Ishikawa (cell line): ENCODE data around the gene OBP2B.

Experiments
- CEBPB ChIP-seq: IDR thresholded peaks from 2 replicates; pipeline ENCODE4 v1.6.1; 2012
- CREB1 ChIP-seq: IDR thresholded peaks from 2 replicates; pipeline ENCODE4 v1.6.1; 2012; ENCODE audit warnings: low read depth
- EGR1 ChIP-seq: IDR thresholded peaks from 2 replicates; pipeline ENCODE4 v1.6.1; 2012
- EP300 ChIP-seq: IDR thresholded peaks from 2 replicates; pipeline ENCODE4 v1.6.1; 2012; ENCODE audit warnings: borderline replicate concordance
- FOXM1 ChIP-seq: IDR thresholded peaks from 2 replicates; pipeline ENCODE4 v1.6.1; 2012; ENCODE audit warnings: low read depth, borderline replicate concordance
- MAX ChIP-seq: IDR thresholded peaks from 2 replicates; pipeline ENCODE4 v1.6.1; 2012
- NFIC ChIP-seq: IDR thresholded peaks from 2 replicates; pipeline ENCODE4 v1.6.1; 2012
- RAD21 ChIP-seq: IDR thresholded peaks from 2 replicates; pipeline ENCODE4 v1.6.1; 2012; ENCODE audit warnings: low read depth
- TAF1 ChIP-seq: IDR thresholded peaks from 2 replicates; pipeline ENCODE4 v1.6.1; 2012; ENCODE audit warnings: low read depth, mild to moderate bottlenecking
- TCF12 ChIP-seq: IDR thresholded peaks from 2 replicates; pipeline ENCODE4 v1.6.1; 2012; ENCODE audit warnings: low read depth
- TEAD4 ChIP-seq: IDR thresholded peaks from 2 replicates; pipeline ENCODE4 v1.6.1; 2012
- USF1 ChIP-seq: IDR thresholded peaks from 2 replicates; pipeline ENCODE4 v1.6.1; 2012
- YY1 ChIP-seq: IDR thresholded peaks from 2 replicates; pipeline ENCODE4 v1.6.1; 2012; ENCODE audit warnings: low read depth
- ZBTB7A ChIP-seq: IDR thresholded peaks from 2 replicates; pipeline ENCODE4 v1.6.1; 2012; ENCODE audit warnings: low read depth
- TF ChIP-seq, protein P1 (sequence below): IDR thresholded peaks from 2 replicates; pipeline ENCODE4 v1.6.1; 2012; ENCODE audit warnings: low read depth, mild to moderate bottlenecking

The OBP2B gene

DNA sequence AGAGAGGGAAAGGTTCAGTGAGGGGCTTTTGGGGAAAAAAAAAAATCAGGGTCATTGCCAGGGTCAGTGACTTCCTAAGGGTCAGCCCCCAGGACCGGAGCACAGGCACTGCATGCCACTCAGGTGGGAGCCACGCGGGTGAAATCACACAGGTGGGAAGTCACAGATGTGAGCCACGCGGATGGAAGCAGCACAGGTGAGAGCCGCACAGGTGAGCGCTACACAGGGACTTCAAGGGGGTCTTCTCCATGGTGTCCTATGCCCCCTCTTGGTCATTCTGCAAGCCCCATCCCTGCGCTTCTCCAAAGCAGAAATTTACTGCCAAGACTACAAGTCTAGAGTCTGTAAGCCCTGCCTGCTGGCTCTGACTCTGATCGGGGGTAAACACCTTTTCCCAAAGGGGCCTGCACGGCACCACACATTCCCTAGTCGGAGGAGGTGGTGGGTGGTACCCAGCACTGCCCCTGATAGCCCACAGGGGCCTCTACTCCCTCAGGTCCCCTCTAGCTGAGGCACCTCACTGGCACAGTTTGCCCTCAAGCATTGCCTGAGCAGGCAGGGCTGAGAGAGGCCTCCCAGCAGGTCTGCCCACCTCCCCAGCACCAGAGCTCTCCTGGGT, 18.3 kb upstream of the OBP2B start:
- TF ChIP-seq RAD21: no peak
- no peak for TF ChIP-seq NFIC
- TF ChIP-seq EGR1: no peak
- no peak for TF ChIP-seq EP300
- no peak for TF ChIP-seq TAF1
- no peak for TF ChIP-seq ZBTB7A
- TF ChIP-seq, protein P1, sequence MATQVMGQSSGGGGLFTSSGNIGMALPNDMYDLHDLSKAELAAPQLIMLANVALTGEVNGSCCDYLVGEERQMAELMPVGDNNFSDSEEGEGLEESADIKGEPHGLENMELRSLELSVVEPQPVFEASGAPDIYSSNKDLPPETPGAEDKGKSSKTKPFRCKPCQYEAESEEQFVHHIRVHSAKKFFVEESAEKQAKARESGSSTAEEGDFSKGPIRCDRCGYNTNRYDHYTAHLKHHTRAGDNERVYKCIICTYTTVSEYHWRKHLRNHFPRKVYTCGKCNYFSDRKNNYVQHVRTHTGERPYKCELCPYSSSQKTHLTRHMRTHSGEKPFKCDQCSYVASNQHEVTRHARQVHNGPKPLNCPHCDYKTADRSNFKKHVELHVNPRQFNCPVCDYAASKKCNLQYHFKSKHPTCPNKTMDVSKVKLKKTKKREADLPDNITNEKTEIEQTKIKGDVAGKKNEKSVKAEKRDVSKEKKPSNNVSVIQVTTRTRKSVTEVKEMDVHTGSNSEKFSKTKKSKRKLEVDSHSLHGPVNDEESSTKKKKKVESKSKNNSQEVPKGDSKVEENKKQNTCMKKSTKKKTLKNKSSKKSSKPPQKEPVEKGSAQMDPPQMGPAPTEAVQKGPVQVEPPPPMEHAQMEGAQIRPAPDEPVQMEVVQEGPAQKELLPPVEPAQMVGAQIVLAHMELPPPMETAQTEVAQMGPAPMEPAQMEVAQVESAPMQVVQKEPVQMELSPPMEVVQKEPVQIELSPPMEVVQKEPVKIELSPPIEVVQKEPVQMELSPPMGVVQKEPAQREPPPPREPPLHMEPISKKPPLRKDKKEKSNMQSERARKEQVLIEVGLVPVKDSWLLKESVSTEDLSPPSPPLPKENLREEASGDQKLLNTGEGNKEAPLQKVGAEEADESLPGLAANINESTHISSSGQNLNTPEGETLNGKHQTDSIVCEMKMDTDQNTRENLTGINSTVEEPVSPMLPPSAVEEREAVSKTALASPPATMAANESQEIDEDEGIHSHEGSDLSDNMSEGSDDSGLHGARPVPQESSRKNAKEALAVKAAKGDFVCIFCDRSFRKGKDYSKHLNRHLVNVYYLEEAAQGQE: no peak
- no peak for TF ChIP-seq CREB1
- TF ChIP-seq CEBPB: no peak
- TF ChIP-seq USF1: no peak
- no peak for TF ChIP-seq MAX
- TF ChIP-seq YY1: no peak
- TF ChIP-seq FOXM1: no peak
- no peak for TF ChIP-seq TCF12
- no peak for TF ChIP-seq TEAD4

- TF ChIP-seq TEAD4: no peak
Observed at GRCh38 chr9:133226219-133227171, 17.4 kb upstream of the OBP2B start.

DNA sequence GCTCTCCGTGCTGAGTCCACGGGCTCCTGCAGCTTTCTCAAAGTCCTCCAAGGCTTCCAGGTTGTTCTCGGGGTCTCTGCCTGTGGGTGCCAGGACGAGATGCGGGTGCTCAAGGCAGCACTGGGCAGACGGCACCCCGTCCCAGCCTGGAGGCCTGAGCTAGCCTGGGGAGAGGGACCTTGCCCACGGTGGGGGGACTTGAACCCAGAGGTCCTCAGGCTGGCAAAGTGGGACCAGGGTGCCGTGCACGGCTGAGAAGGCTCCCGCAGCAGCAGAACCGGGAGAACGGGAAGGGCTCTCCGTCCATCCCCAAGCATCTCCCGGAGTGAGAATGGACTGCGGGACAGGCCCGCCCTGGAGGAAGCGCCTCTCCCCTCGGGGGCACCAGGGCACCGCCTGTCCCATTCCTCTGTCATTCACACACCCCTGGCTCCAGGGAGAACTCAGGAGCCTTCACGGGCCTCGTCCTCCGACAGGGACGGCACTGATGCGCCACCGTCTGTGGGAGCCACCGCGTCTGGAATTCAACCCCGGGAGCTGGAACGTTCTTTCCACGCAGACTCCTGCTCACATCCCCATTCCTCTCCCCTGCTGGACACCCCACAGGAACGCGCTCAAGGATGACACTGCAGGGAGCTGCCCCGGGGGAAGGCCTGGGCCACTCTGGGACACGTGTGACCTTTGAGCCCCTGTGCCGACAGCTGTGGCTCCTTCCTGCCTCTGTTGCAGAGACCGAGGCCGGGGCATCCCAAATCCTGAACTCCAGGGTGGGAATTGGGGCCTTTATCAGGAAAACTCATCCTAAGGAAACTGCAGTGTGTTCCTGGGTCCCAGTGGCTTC, 16.3 kb upstream of the OBP2B start:
- TF ChIP-seq FOXM1: no peak
- TF ChIP-seq EP300: no peak
- TF ChIP-seq TEAD4: no peak
- no peak for TF ChIP-seq EGR1
- TF ChIP-seq CEBPB: no peak
- TF ChIP-seq RAD21: no peak
- TF ChIP-seq MAX: no peak
- TF ChIP-seq, protein P1: no peak
- TF ChIP-seq CREB1: no peak
- no peak for TF ChIP-seq TCF12
- no peak for TF ChIP-seq NFIC
- no peak for TF ChIP-seq USF1
- TF ChIP-seq YY1: no peak
- TF ChIP-seq TAF1: no peak

GRCh38 chr9:133224762-133225161, 15.7 kb upstream of the OBP2B start:
- no peak for TF ChIP-seq TAF1
- no peak for TF ChIP-seq EGR1
- TF ChIP-seq TCF12: no peak
- TF ChIP-seq, protein P1: no peak
- no peak for TF ChIP-seq NFIC
- no peak for TF ChIP-seq RAD21
